Activated B cell treated with CpG ODN at 0.5 μM for 24 hours (primary cell): ENCODE measurements around the gene LCOR. TPM values are rescaled to one million over a fixed set of nuclear protein-coding genes. Genes with fewer than 3 reads are reported as not detected.

Source experiments
- ATAC-seq: fragments of 200-7000 bp; cut with Tn5 transposase; one replicate; pipeline ENCODE4 v1.10.0; 2021; ENCODE audit warnings: low read depth, mild to moderate bottlenecking, moderate library complexity
- CTCF ChIA-PET: fragments of 350-600 bp; sonication (Branson Sonifier 250); formaldehyde crosslinking; loops from one replicate; lab custom pipeline; 2021; ENCODE audit warnings: antibody characterized with exemption; lab: Charles Lee
- POLR2A ChIA-PET: fragments of 350-600 bp; sonication (Branson Sonifier 250); formaldehyde crosslinking; loops from one replicate; lab custom pipeline; 2021; ENCODE audit warnings: antibody characterized with exemption; lab: Charles Lee
- DNase-seq: peaks from one replicate; pipeline ENCODE4 v3.0.0; 2022
- H3K27ac Mint-ChIP-seq: one replicate; pipeline ENCODE4 v1.8.0; 2020; ENCODE audit warnings: mixed read lengths
- H3K27me3 Mint-ChIP-seq: one replicate; pipeline ENCODE4 v1.8.0; 2021; ENCODE audit warnings: mixed read lengths
- H3K36me3 Mint-ChIP-seq: one replicate; pipeline ENCODE4 v1.8.0; 2021; ENCODE audit warnings: low read depth, mixed read lengths
- H3K4me1 Mint-ChIP-seq: one replicate; pipeline ENCODE4 v1.8.0; 2021; ENCODE audit warnings: mixed read lengths
- H3K4me3 Mint-ChIP-seq: one replicate; pipeline ENCODE4 v1.8.0; 2020; ENCODE audit warnings: mild to moderate bottlenecking, mixed read lengths
- H3K9me3 Mint-ChIP-seq: one replicate; pipeline ENCODE4 v1.8.0; 2020; ENCODE audit warnings: mixed read lengths
- intact Hi-C: fragments of 100-400 bp; cut with micrococcal nuclease; formaldehyde crosslinking; loops from one replicate; pipeline ENCODE4 v1.15.1; 2024
- total RNA-seq: library from RNA; stranded (reverse); gene quantifications from 2 replicates; pipeline ENCODE4 v1.2.3, GENCODE V29; 2022
- TF ChIP-seq, protein P1 (sequence below): fragments of 200-600 bp; IDR thresholded peaks from one replicate; pipeline ENCODE4 v1.8.0; 2022; ENCODE audit warnings: antibody characterized with exemption, mild to moderate bottlenecking

LCOR gene
- total RNA-seq, 1 donor from 2014 or later = 54.9 TPM

DNA sequence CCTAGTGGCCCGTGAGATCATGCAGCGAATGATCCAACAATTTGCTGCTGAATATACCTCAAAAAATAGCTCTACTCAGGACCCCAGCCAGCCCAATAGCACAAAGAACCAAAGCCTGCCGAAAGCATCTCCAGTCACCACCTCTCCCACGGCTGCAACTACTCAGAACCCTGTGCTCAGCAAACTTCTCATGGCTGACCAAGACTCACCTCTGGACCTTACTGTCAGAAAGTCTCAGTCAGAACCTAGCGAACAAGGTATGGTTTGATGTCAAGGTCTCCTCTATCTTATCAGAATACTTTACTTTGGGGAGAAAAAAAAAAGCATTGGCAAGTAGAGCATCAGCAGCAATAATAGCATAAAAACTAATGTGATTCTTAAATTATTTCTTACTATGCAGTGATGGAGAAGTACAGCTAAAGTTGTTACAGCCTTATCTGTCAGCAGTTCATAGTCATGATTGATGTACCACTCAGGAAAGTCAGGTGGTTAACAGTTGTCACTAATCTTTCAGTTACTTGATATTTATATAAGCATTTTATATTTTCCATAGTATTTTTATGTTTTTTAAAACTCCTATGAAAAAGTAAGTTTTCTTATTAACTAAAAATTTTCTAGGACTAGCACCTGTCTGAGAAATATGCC lies 117.1 kb downstream of the LCOR start:
- Mint-ChIP-seq H3K27me3 (no peaks in the 10 kb centered on the region), H3K4me1 (peaks cover 4% of the 10 kb centered on the region), H3K36me3 (peaks cover 53% of the 10 kb centered on the region), H3K27ac (no peak overlapping the region), H3K9me3 (no peaks in the 10 kb centered on the region), H3K4me3 (no peak overlapping the region)
- TF ChIP-seq, protein P1, sequence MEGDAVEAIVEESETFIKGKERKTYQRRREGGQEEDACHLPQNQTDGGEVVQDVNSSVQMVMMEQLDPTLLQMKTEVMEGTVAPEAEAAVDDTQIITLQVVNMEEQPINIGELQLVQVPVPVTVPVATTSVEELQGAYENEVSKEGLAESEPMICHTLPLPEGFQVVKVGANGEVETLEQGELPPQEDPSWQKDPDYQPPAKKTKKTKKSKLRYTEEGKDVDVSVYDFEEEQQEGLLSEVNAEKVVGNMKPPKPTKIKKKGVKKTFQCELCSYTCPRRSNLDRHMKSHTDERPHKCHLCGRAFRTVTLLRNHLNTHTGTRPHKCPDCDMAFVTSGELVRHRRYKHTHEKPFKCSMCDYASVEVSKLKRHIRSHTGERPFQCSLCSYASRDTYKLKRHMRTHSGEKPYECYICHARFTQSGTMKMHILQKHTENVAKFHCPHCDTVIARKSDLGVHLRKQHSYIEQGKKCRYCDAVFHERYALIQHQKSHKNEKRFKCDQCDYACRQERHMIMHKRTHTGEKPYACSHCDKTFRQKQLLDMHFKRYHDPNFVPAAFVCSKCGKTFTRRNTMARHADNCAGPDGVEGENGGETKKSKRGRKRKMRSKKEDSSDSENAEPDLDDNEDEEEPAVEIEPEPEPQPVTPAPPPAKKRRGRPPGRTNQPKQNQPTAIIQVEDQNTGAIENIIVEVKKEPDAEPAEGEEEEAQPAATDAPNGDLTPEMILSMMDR = no peak
- CTCF ChIA-PET = no interaction called here
- no peak for ATAC-seq
- intact Hi-C loops = no loop called here
- POLR2A ChIA-PET = no interaction called here
- no peak for DNase-seq

DNA sequence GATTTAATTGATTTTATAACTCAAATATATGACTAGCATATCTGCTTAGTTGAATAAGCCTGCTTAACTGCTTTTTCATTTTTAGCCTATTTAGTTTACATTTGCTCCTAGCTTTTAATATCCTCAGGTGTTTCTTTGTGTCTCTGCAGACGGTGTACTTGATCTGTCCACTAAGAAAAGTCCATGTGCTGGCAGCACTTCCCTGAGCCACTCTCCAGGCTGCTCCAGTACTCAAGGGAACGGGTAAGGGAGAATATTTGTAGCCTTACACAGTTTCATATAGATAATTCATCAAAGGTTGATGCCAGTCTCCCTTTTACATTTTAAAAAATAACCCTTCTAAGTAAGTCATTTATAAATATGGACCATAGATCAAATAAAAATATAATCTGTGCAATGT lies 119.9 kb downstream of the LCOR start:
- CTCF ChIA-PET = no interaction called here
- Mint-ChIP-seq H3K27ac (no peak overlapping the region), H3K9me3 (no peaks in the 10 kb centered on the region), H3K4me1 (no peaks in the 10 kb centered on the region), H3K4me3 (no peak overlapping the region), H3K36me3 (peaks cover 61% of the 10 kb centered on the region), H3K27me3 (no peaks in the 10 kb centered on the region)
- POLR2A ChIA-PET = no interaction called here
- DNase-seq = no peak
- intact Hi-C loops = no loop called here
- TF ChIP-seq, protein P1 = no peak
- no peak for ATAC-seq

DNA sequence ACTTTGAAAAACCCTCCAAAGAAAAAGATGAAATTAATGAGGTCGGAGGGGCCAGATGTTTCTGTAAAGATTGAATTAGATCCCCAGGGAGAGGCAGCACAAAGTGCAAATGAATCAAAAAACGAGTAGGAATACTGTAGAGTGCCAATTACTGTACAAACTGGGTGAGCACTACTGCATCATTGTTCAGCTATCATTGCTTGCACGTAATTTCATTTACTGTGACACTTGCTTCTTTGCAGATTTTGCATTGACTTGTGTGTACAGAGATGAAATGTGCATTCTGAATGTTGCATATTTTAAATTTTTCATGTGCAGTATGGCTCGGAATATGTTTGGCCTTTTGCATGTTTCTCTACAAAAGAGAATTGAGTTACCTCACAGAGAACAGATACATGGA lies 123.7 kb downstream of the LCOR start:
- POLR2A ChIA-PET = no interaction called here
- no peak overlapping the region for H3K27ac Mint-ChIP-seq

DNA sequence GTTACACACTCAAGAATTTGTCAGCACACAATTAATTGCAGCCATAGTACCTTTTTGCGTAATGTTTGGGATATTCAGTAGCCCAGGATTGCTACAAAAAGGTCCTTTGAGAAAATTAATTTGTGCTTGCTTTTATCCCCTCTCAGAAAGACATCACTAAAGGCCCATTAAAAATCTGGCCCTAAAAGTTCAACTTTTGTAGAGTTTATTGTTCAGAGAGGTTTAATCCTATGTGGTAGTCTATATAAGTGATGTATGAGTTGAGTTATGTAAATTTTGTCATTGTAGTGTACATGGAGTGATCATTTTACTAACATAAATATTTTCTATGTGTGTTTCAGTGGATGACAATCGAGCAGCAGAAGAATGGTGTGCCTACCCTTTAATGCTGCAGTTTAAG lies 126.0 kb downstream of the LCOR start:
- Mint-ChIP-seq H3K9me3 (no peaks in the 10 kb centered on the region), H3K36me3 (peaks cover 59% of the 10 kb centered on the region), H3K27me3 (no peaks in the 10 kb centered on the region), H3K4me3 (no peak overlapping the region), H3K27ac (no peak overlapping the region), H3K4me1 (no peaks in the 10 kb centered on the region)
- TF ChIP-seq, protein P1 = no peak
- ATAC-seq (no peak), DNase-seq (no peak)
- POLR2A ChIA-PET = no interaction called here
- intact Hi-C loops = no loop called here
- CTCF ChIA-PET = no interaction called here

More for the DNA sequence above, 123.7 kb downstream of the LCOR start:
- ATAC-seq (no peak), DNase-seq (no peak)
- Mint-ChIP-seq H3K9me3 (no peaks in the 10 kb centered on the region), H3K36me3 (peaks cover 66% of the 10 kb centered on the region), H3K4me3 (no peak overlapping the region), H3K27me3 (no peaks in the 10 kb centered on the region), H3K4me1 (no peaks in the 10 kb centered on the region)
- TF ChIP-seq, protein P1 = no peak
- CTCF ChIA-PET = no interaction called here
- intact Hi-C loops = no loop called here

DNA sequence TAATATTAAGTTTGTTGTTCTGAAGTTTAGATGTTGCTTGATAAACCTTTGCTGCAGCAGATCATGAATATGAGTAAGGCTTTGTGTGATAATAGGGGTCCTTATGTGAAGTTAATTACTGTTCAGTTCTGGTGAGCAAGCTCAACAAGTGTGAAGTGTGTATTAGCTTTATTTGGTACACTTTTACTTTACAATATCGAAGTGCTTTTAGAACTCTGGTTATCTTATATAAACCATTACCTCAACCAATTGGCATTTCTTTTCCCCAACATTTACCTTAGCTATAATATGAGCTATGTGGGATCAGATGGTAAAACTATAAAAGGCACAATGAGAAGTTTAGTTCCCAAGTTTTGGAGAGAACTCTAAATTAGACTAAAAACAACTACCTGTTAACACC lies 127.6 kb downstream of the LCOR start:
- H3K36me3 Mint-ChIP-seq = peaks cover 46% of the 10 kb centered on the region
- no peak for DNase-seq
- no peaks in the 10 kb centered on the region for H3K9me3 Mint-ChIP-seq
- H3K27ac Mint-ChIP-seq = no peak overlapping the region
- CTCF ChIA-PET = interaction anchor here (0.6 to 1.0 kb wide), 2 partner anchors 48 to 65 kb away, joined by 3 to 4 read pairs; no protein-coding TSS in a partner anchor
- TF ChIP-seq, protein P1 = no peak
- intact Hi-C loops = no loop called here
- H3K4me3 Mint-ChIP-seq = no peak overlapping the region
- ATAC-seq = no peak
- POLR2A ChIA-PET = interaction anchor here (0.6 kb wide), 1 partner anchor 20 kb away, joined by 5 read pairs; no protein-coding TSS in a partner anchor
- no peaks in the 10 kb centered on the region for H3K27me3 Mint-ChIP-seq
- no peaks in the 10 kb centered on the region for H3K4me1 Mint-ChIP-seq
